NCI-H2107 treated with DMSO at 0.1 percent for 48 hours (cell line): ENCODE results near the gene UFSP1.
"Not testable (repeated sequence)": the region's sequence is repeated elsewhere in the genome, so short reads cannot be mapped to it uniquely, and the experiment has no call there.

Experiments
- DNase-seq: peaks from one replicate; lab custom pipeline; 2025; ENCODE audit not compliant: unreplicated experiment; lab: John Stamatoyannopoulos, UW

The UFSP1 gene

DNA sequence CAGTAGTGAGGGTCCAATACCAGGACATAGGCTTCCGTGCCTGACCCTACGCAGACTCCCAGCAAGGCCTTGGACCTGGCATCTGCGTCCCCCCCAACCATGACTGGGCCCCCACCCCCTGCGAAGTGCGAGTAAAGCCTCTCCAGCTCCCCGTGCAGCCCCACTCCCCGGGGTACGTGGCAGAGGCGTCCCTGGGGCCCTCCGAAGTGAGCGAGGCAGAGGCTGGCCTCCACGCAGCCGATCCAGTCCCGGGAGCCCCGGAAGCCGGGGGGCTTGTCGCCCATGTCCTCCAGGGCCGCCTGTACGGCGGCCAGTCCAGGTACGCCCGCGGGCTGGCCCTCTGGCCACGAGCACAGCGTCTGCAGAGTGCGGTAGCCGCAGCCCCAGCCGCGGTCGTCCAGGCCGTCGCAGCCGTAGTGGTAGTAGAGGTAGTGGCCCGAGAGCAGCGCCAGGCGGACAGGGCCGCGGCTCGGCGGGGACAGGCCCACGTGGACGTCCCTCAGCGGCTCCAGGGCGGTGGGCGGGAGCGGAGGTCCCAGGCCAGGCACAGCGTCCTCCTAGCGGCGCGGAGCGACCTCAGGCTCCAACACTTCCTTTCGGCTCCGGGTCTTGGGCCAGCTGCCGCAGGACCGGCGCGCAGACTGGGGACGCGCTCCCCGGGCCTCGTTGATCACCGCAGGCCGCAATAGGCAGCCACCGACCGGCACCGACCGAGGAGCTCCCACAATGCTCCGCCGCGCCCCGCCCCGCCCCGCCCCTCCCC lies at the start of gene UFSP1:
Gene UFSP1, minus strand, starts transcription at position 728 of the 763 bp plus-strand sequence. Its CDS starts 444 bp downstream, at position 284.
- DNase-seq: no peak

DNA sequence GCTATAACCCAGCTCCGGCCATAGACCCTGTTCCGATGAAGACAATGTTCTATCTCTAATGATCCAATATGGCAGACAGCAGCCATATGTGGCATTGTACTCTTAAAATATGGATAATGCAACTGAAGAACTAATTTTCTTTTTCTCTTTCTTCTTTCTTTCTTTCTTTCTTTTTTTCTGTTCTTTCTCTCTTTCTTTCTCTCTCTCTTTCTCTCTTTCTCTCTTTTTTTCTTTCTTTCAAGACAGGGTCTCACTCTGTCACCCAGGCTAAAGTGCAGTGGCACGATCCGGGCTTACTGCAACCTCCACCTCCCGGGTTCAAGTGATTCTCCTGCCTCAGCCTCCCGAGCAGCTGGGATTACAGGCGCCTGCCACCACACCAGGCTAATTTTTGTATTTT lies 46.7 kb upstream of the UFSP1 start:
- DNase-seq: not testable (repeated sequence)

DNA sequence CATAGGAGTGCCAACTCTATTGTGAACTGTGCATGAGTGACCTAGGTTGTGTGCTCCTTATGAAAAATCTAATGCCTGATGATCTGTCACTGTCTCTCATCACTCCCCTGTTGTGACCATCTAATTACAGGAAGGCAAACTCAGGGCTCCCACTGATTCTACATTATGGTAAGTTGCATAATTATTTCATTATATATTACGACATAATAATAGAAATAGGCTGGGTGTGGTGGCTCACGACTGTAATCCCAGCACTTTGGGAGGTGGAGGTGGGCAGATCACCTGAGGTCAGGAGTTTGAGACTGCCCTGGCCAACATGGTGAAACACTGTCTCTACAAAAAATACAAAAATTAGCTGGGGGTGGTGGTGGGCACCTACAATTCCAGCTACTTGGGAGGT lies 45.9 kb upstream of the UFSP1 start:
- DNase-seq: not testable (repeated sequence)

DNA sequence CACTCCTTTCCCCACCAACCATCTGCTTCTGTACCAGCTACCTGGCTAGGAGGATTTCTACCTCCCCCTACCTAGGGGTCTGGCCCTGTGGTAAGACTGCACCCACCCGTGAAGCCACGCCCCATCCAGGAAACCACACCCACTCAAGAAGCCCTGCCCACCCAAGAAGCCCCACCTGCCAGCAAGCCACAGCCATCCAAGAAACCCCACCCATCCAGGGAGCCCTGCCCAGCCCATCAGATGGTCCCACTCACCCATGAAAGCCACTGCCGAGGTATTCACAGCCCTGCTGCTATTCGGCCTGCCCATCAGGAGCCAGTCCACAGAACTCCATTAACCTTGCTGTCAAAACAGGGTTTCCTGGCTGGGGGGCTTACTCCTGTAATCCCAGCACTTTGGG lies 44.2 kb upstream of the UFSP1 start:
- DNase-seq: no peak

DNA sequence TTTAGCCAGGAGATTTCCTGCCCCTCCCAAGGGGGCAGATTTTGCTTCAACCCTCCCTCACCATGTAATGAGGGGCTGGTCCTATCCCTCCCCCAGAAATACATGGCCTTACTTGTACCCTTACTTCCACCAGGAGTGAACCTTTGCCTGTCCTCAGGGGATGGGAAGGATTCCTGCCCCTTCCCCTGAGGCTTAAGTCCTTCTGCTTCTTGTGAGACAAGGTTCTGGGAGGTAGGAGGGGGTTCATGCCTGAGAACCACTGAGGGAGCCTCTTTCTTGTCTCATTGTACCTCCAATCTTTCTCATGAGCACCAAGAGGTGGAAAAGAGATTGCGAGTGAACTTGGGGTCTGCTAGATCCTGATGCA lies 40.3 kb upstream of the UFSP1 start:
- no peak for DNase-seq

DNA sequence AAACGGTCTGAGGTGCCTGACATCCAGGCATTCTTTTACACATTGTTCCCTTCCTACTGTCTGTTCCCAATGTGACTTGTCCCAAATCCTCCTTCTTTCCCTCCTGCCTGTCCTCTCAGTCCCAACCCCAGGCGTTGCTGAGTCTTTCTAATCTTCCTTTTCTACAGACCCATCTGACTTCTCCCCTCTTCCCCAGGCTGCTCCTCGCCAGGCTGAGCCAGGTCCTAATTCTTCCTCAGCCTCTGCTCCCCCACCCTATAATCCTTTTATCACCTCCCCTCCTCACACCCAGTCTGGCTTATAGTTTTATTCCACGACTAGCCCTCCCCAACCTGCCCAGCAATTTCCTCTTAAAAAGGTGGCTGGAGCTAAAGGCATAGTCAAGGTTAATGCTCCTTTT lies 34.1 kb upstream of the UFSP1 start:
- not testable (repeated sequence) for DNase-seq

DNA sequence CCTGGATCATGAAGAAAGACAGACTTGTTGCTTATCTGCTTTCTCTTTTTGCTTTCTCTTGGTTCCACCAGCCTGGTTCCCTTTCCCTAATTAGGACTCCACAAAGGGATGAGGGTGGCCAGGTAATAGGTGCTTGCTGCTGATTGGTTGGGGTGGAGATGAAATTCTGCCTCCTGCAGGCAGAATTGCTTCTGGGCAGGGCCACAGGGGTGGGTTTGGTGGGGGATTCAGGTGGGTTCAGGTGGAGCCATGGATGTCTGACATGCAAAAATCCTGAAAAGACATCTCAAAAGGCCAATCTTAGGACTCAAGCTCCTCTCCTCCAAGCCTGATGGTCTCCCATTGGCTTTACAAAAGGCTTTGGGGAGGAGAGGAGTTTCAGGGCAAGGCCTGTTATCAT lies 31.5 kb upstream of the UFSP1 start:
- no peak for DNase-seq

DNA sequence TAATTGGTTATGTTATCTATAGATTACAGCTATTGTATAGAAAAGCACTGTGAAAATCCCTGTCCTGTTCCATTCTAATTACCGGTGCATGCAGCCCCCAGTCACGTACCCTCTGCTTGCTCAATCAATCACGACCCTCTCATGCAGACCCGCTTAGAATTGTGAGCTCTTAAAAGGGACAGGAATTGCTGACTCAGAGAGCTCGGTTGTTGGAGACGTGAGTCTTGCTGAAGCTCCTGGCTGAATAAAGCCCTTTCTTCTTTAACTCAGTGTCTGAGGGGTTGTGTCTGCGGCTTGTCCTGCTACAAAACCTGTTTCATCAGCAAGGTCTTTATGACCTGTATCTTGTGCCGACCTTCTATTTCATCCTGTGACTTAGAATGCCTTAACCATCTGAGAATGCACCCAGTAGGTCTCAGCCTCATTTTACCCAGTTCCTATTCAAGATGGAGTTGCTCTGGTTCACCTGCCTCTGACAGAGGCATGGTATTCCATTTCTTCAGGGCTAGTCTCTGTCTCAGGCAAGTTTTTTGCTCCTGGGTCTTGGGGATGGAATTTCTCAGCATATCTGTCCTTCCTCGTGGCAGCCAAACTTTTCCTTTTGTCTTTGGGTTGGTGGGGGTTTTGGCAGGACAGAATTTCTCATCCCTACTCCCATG lies 30.4 kb upstream of the UFSP1 start:
- not testable (repeated sequence) for DNase-seq

DNA sequence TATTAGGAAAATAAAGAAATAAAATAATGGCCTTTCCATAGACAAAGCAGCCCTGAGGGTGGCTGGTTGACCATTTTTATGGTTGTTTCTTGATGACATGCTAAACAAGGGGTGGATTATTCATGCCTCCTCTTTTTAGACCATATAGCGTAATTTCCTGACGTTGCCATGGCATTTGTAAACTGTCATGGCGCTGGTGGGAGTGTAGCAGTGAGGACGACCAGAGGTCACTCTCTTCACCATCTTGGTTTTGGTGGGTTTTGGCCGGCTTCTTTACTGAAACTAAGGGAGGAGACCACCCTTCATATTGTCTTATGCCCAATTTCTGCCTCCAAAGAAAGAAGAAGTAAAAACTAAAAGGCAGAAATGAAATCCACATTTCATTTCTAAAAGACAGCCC lies 29.8 kb upstream of the UFSP1 start:
- DNase-seq: not testable (repeated sequence)

DNA sequence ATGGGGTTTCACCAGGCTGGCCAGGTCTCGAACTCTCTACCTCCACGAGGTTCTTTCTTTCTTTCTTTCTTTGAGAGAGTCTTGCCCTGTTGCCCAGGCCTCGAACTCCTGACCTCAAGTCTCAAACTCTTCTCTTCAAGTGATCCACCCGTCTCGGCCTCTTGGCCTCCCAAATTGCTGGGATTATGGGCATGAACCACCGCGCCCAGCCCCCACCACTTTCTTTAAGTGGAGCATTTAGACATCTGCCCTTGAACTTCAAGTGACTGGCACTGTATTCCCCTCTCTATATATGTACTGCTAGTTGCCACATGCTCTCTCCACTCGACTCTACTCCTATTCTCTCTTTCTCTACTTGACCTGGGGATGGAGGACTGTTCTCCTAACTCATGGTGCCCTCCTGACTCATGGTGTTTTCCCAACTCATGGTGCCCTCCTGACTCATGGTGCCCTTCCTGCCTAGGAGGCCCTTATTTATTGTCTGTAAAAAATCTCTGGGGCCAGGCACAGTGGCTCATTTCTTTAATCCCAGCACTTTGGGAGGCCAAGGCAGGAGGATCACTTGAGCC lies 25.4 kb upstream of the UFSP1 start:
- DNase-seq: no peak

DNA sequence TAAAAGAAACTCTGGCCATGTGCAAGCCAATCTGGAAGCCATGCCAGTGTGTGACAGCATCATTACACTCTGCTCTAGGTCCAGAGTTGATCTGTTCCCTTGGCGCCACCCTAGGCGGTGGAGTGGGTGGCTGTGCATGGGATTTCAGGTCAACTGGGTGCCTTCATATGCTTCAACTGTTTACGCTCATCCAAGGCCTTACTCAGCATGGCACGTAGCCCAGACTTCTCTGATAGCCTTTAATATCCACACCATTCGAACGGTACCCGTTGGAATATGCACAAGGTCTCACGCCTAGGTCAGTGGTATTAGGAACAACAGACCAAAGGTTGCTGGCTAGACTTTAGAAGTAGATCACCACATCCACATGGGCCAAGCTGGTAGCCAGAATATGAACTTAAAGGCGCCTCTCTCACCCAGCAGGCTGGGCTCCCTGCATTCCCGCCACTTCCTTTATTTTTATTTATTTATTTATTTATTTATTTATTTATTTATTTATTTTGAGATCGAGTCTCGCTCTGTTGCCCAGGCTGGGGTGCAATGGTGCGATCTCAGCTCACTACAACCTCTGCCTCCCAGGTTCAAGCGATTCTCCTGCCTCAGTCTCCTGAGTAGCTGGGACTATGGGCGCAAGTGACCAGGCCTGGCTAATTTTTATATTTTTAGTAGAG lies 24.8 kb upstream of the UFSP1 start:
- DNase-seq: no peak

DNA sequence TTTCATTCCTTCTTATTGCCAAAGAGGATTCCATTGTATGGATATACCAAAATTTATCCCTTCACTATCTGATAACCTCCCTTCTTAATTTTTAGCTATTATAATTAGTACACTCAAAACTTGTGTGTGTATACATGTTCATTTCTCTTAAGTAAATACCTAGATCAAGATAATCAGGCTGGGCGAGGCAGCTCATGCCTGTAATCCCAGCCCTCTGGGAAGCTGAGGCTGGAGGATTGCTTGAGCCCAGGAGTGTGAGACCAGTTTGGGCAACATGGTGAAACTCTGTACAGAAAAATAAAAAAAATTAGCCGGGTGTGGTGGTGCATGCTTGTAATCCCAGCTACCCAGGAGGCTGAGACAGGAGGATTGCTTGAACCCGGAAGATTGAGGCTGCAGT lies 22.0 kb upstream of the UFSP1 start:
- no peak for DNase-seq

DNA sequence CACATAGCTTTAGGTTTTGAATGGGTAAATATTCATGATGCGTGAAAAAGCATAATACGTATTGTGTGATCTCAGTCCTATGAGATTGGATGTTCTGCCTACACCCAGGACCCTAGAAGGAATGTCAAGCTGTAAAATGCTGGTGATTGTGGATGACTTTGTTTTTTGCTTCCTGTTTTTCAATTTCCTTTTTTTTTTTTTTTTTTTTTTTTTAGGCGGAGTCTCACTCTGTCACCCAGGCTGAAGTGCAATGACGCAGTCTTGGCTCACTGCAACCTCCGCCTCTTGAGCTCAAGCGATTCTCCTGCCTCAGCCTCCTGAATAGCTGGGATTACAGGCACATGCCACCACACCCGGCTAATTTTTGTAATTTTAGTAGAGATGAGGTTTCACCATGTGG lies 20.9 kb upstream of the UFSP1 start:
- not testable (repeated sequence) for DNase-seq

DNA sequence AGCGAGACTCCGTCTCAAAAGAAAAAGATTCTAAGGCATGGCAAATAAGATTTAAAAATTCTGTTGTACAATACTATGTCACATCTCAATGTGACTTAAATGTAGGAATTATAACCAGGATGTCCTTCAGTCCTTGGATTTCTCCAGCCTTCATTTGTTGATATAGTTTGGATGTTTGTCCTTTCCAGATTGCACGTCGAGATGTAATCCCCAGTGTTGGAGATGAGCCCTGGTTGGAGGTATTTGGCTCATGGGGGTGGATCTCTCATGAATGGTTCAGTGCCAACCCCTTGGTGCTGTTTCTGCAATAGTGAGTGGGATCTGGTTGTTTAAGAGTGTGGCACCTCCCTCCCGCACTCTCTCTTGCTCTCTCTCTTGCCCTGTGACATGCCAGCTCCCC lies 19.0 kb upstream of the UFSP1 start:
- DNase-seq: no peak

DNA sequence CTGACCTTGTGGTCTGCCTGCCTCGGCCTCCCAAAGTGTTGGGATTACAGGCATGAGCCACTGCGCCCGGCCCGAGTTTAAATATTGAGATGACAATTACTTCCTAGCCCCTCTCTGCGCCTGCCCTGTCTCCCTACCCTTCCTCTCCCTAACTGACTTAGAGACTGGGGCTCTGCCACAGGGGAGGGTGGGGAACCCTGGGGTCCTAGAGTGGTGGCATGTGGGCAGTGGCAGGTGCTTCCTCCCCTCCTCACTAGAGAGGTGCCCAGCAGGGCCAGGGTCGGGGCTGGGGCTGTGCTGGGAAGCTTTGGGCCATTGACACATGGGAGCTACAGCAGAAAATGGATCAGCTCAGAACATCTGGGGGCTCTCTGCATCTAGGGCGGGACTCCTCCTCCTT lies 13.1 kb upstream of the UFSP1 start:
- no peak for DNase-seq

DNA sequence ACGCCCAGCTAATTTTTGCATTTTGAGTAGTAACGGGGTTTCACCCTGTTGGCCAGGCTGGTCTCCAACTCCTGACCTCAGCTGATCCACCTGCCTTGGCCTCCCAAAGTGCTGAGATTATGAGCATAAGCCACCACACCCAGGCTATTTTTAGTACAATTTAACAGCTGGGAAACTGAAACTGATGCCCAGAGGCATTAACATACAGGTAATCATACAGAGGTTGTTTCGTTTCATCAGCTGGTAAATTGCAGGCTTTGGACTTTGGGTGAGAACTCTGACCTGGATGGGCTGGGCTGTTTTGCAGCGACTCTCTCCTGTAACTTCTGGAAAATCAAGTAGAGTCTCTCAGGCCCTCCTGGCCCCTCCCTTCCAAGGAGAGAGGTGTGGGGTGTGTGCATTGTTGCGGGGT lies 12.4 kb upstream of the UFSP1 start:
- no peak for DNase-seq

DNA sequence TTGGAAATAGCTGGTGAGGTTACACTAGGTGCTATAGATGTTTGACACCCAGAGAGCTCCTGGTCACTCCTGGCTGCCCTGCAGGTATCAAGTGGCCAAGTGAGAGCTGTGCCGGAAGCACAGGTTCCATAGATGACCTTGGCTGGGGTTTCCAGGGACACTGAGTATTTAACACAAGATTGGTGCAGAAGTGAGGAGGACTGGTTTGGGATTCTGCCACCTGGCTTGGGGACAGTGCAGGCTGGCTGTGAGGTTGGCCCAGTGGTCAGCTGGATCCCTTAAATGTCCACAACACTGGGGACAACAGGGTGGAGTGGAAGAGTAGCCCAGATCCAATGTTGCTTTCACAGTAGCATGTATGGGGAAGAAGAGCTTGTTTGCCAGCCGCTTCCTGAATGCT lies 11.5 kb upstream of the UFSP1 start:
- DNase-seq: no peak

DNA sequence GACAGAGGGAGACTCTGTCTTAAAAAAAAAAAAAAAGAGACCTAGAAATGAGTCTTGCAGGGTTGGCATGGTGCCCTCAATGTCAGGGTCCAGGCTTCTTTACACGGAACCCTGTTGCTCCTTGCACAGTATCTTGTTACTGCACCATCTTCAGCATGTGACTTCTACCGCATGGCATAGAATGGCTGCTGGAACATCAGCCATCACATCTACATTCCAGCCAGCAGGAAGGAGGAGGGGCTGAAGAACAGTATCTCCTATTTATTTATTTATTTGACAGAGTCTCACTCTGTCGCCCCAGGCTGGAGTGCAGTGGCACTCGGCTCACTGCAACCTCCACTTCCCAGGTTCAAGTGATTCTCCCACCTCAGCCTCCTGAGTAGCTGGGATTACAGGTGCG lies 9.9 kb upstream of the UFSP1 start:
- no peak for DNase-seq

DNA sequence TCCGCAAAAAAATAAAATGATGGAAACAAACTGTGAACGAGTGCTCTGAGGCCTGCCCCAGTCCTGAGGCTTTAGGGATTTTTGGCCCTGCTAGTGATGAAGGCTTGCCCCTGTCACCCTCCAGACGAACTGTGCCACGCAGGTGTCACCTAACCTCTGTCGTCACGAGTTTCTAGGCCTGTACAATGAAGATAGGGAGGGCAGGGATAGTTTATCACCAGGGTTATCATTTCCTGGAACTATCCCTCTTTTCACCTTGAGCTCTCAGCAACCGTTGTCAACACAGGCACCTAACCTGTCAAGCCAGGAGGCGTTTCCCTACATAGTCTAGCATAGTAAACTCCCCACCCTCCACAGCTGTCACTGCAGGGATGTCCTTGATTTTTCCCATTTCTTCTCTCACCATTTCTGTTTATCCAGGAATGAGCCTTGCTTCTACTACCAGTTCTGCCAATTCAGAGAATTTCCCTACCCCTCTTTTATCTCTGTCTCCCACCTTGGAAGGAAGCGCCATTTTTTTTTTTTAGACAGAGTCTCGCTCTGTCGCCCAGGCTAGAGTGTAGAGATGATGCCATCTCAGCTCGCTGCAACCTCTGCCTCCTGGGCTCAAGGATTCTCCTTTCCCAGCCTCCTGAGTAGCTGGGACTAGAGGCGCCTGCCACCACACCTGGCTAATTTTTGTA lies 8.4 kb upstream of the UFSP1 start:
- no peak for DNase-seq

DNA sequence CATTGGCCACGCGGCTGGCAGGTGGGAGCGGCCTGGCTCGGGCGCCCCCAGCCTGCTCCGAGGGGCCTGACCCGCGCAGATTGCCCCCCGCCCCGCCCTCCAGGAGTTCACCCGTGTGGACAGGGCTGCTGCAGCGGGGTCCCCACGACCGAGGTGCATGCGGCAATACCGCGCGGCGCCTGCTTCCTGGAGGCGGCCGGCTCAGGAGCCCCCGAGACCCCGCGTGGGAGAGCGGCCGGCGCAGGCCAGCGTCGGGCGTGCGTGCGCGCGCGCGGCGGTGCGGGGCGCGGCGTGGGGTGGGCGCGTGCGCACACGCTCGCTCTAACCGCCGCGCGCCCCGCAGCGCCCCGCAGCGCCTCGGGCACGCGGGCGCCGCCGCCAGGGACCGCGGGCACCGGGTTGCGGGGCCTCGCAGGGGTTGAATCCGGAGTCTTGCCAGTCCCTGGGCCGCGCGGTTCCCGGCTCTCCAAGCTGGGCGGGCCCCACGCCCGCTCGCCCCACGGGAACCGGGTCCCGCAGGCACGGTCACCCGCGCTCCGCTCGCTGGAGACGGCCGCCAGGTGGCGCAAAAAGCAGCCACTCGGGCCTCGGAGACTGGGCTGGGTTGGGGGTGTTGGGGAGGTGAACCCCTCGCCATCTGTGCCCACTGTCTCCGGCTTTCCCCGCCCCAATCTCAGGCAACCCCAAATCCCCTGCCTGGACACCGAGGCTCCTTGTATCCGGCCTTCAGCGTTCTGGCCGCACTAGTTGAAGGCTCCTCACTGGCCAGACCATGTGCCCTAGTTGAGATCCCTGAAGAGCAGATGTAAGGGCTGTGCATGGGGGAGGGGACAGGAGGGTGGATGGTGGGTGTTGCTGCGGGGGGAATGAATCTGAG lies 7.5 kb upstream of the UFSP1 start:
- no peak for DNase-seq
